Transverse colon (tissue), 3 donors: ENCODE data around the gene SHISA8.

Source experiments
- POLR2A ChIP-seq: fragments of 450-650 bp; IDR thresholded peaks from one replicate; pipeline ENCODE4 v1.6.1; 2016; ENCODE audit warnings: antibody characterized with exemption, mild to moderate bottlenecking, moderate library complexity
- POLR2AphosphoS5 ChIP-seq, 3 donors: sonication (generic); formaldehyde crosslinking; IDR thresholded peaks; one replicate each; pipeline ENCODE4 v1.6.1; 2016; ENCODE audit warnings: antibody characterized with exemption in 3 of 3

- no peak for TF ChIP-seq POLR2A
- TF ChIP-seq POLR2AphosphoS5 (IDR thresholded peaks at IDR 0.05) = no peak
These were observed 33.3 kb upstream of the SHISA8 start for GRCh38 chr22:41948142-41948541.
